ENCODE measurements around the gene DPP6. TPM values are rescaled to one million over a fixed set of nuclear protein-coding genes. Genes with fewer than 3 reads are reported as not detected.
A peak's percentile ranks its signal among the peaks of the same experiment; 100 is the strongest.
"Not testable (repeated sequence)": the region's sequence is repeated elsewhere in the genome, so short reads cannot be mapped to it uniquely, and the experiment has no call there.

Gene DPP6
- total RNA-seq, 1 experiment from 2014 or later: not detected

- H3K9me3 ChIP-seq; H3K4me3 Mint-ChIP-seq (ENCODE audit: unreplicated experiment); H3K9me3 Mint-ChIP-seq (ENCODE audit: unreplicated experiment); H3K27ac Mint-ChIP-seq (ENCODE audit: unreplicated experiment); POLR2A ChIA-PET; H3K4me3 ChIP-seq (ENCODE audit: low read depth, low read length); H3K27me3 Mint-ChIP-seq (ENCODE audit: insufficient read depth, unreplicated experiment); H3K4me1 Mint-ChIP-seq (ENCODE audit: low read depth, unreplicated experiment); H3K36me3 Mint-ChIP-seq (ENCODE audit: insufficient read depth, unreplicated experiment); H3K4me1 ChIP-seq; BruUV-seq (replicated peaks); H3K36me3 ChIP-seq (ENCODE audit: control insufficient read depth, insufficient read depth, low read length); CTCF ChIA-PET; H3K27me3 ChIP-seq (replicated peaks; ENCODE audit: control insufficient read depth, insufficient read depth, low read length): not testable (repeated sequence)
- peak; percentile 39 to 48 for TF ChIP-seq CTCF (IDR thresholded peaks at IDR 0.05; ENCODE audit: insufficient read depth in 1 of 2, low read depth in 1 of 2, low read length in 1 of 2, severe bottlenecking in 1 of 2, unreplicated experiment in 1 of 2)
- intact Hi-C loops (cut with micrococcal nuclease; ENCODE audit: unreplicated experiment): loop anchor here (5.0 to 10.0 kb wide), 2 partner anchors 495 to 573 kb away; no protein-coding TSS in a partner anchor
- DNase-seq: peak in 1 of 2 experiments; percentile 45
These were observed 19.6 kb downstream of the DPP6 start for GRCh38 chr7:154071833-154072232.

- CTCF ChIA-PET; H3K27ac Mint-ChIP-seq (ENCODE audit: unreplicated experiment); H3K9me3 ChIP-seq; POLR2A ChIA-PET; H3K27me3 Mint-ChIP-seq (ENCODE audit: insufficient read depth, unreplicated experiment); DNase-seq; H3K36me3 ChIP-seq (ENCODE audit: control insufficient read depth, insufficient read depth, low read length); H3K4me1 ChIP-seq; H3K4me3 ChIP-seq (ENCODE audit: low read depth, low read length); H3K9me3 Mint-ChIP-seq (ENCODE audit: unreplicated experiment); H3K36me3 Mint-ChIP-seq (ENCODE audit: insufficient read depth, unreplicated experiment); H3K27me3 ChIP-seq (replicated peaks; ENCODE audit: control insufficient read depth, insufficient read depth, low read length); BruUV-seq (replicated peaks); H3K4me1 Mint-ChIP-seq (ENCODE audit: low read depth, unreplicated experiment); H3K4me3 Mint-ChIP-seq (ENCODE audit: unreplicated experiment): not testable (repeated sequence)
- intact Hi-C loops (cut with micrococcal nuclease; ENCODE audit: unreplicated experiment): loop anchor here (5.0 to 10.0 kb wide), 2 partner anchors 495 to 572 kb away; no protein-coding TSS in a partner anchor
These were observed 20.4 kb downstream of the DPP6 start for GRCh38 chr7:154072395-154073181.

GRCh38 chr7:154078523-154078922 is 26.3 kb downstream of the DPP6 start:
- intact Hi-C loops (cut with micrococcal nuclease; ENCODE audit: unreplicated experiment): loop anchor here (10.0 kb wide), 1 partner anchor 566 kb away; no protein-coding TSS in a partner anchor
- CTCF ChIA-PET; BruUV-seq (replicated peaks); H3K36me3 ChIP-seq (ENCODE audit: control insufficient read depth, insufficient read depth, low read length); H3K4me3 Mint-ChIP-seq (ENCODE audit: unreplicated experiment); H3K4me3 ChIP-seq (ENCODE audit: low read depth, low read length); H3K4me1 ChIP-seq; H3K9me3 Mint-ChIP-seq (ENCODE audit: unreplicated experiment); H3K27me3 ChIP-seq (replicated peaks; ENCODE audit: control insufficient read depth, insufficient read depth, low read length); POLR2A ChIA-PET; H3K9me3 ChIP-seq; H3K36me3 Mint-ChIP-seq (ENCODE audit: insufficient read depth, unreplicated experiment); DNase-seq; H3K4me1 Mint-ChIP-seq (ENCODE audit: low read depth, unreplicated experiment); H3K27me3 Mint-ChIP-seq (ENCODE audit: insufficient read depth, unreplicated experiment); H3K27ac Mint-ChIP-seq (ENCODE audit: unreplicated experiment): not testable (repeated sequence)

- BruUV-seq (replicated peaks); CTCF ChIA-PET; H3K27me3 ChIP-seq (replicated peaks; ENCODE audit: control insufficient read depth, insufficient read depth, low read length); H3K36me3 ChIP-seq (ENCODE audit: control insufficient read depth, insufficient read depth, low read length); H3K4me1 ChIP-seq; H3K4me3 ChIP-seq (ENCODE audit: low read depth, low read length); H3K4me3 Mint-ChIP-seq (ENCODE audit: unreplicated experiment); POLR2A ChIA-PET; intact Hi-C loops (cut with micrococcal nuclease; ENCODE audit: unreplicated experiment); H3K4me1 Mint-ChIP-seq (ENCODE audit: low read depth, unreplicated experiment); H3K27me3 Mint-ChIP-seq (ENCODE audit: insufficient read depth, unreplicated experiment); H3K36me3 Mint-ChIP-seq (ENCODE audit: insufficient read depth, unreplicated experiment); H3K9me3 Mint-ChIP-seq (ENCODE audit: unreplicated experiment); H3K27ac Mint-ChIP-seq (ENCODE audit: unreplicated experiment); DNase-seq; H3K9me3 ChIP-seq: not testable (repeated sequence)
These were observed 28.1 kb downstream of the DPP6 start for GRCh38 chr7:154080249-154080648.

- H3K9me3 Mint-ChIP-seq (ENCODE audit: unreplicated experiment); H3K27ac Mint-ChIP-seq (ENCODE audit: unreplicated experiment); H3K27me3 ChIP-seq (replicated peaks; ENCODE audit: control insufficient read depth, insufficient read depth, low read length); DNase-seq; intact Hi-C loops (cut with micrococcal nuclease; ENCODE audit: unreplicated experiment); POLR2A ChIA-PET; H3K4me3 Mint-ChIP-seq (ENCODE audit: unreplicated experiment); H3K36me3 ChIP-seq (ENCODE audit: control insufficient read depth, insufficient read depth, low read length); H3K4me3 ChIP-seq (ENCODE audit: low read depth, low read length); H3K4me1 ChIP-seq; H3K27me3 Mint-ChIP-seq (ENCODE audit: insufficient read depth, unreplicated experiment); H3K36me3 Mint-ChIP-seq (ENCODE audit: insufficient read depth, unreplicated experiment); H3K4me1 Mint-ChIP-seq (ENCODE audit: low read depth, unreplicated experiment); CTCF ChIA-PET; BruUV-seq (replicated peaks); H3K9me3 ChIP-seq: not testable (repeated sequence)
These were observed 35.0 kb downstream of the DPP6 start for GRCh38 chr7:154087037-154087725.

GRCh38 chr7:154092093-154092492 is 39.9 kb downstream of the DPP6 start:
- H3K9me3 ChIP-seq; H3K4me3 ChIP-seq (ENCODE audit: low read depth, low read length); DNase-seq; H3K36me3 Mint-ChIP-seq (ENCODE audit: insufficient read depth, unreplicated experiment); H3K9me3 Mint-ChIP-seq (ENCODE audit: unreplicated experiment); CTCF ChIA-PET; H3K27me3 ChIP-seq (replicated peaks; ENCODE audit: control insufficient read depth, insufficient read depth, low read length); H3K4me3 Mint-ChIP-seq (ENCODE audit: unreplicated experiment); H3K4me1 Mint-ChIP-seq (ENCODE audit: low read depth, unreplicated experiment); H3K4me1 ChIP-seq; H3K27ac Mint-ChIP-seq (ENCODE audit: unreplicated experiment); H3K27me3 Mint-ChIP-seq (ENCODE audit: insufficient read depth, unreplicated experiment); POLR2A ChIA-PET; H3K36me3 ChIP-seq (ENCODE audit: control insufficient read depth, insufficient read depth, low read length); BruUV-seq (replicated peaks); intact Hi-C loops (cut with micrococcal nuclease; ENCODE audit: unreplicated experiment): not testable (repeated sequence)

Measured in Caco-2 (cell line).